Stimulated activated naive CD8-positive, alpha-beta T cell treated with anti-CD3 and anti-CD28 coated beads, Interleukin-15, Interleukin-2, amounts not matched to agents 100 U/mL and 50 U/mL, for 24 hours (primary cell): ENCODE data around the gene MACF1.
"Not testable (repeated sequence)": the region's sequence is repeated elsewhere in the genome, so short reads cannot be mapped to it uniquely, and the experiment has no call there.

Source experiments
- ATAC-seq: fragments of 150-1000 bp; cut with Tn5 transposase; one replicate; pipeline ENCODE4 v1.10.0; 2021
- DNase-seq: peaks from one replicate; pipeline ENCODE4 v3.0.0; 2021

Gene MACF1

DNA sequence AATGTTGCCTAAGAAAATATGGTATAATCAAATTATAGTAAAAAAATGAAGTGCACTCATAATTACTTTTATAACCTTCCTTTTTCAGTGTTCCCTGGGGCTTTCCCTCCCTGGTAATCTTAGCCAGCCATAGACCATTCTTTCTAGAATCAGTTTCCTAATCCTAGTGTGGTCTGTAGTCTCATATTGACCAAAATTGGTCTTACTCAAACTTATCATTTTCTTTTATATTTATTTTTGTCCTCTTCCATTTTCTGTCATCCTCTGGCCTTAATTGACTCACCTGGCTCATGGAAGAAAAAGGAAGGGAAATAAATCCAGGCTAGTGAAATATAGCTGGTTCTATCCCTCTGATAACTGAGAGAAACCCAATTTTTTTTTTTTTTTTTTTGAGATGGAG is 216.0 kb downstream of the MACF1 start:
- peak; percentile 46 for ATAC-seq
- DNase-seq = no peak

DNA sequence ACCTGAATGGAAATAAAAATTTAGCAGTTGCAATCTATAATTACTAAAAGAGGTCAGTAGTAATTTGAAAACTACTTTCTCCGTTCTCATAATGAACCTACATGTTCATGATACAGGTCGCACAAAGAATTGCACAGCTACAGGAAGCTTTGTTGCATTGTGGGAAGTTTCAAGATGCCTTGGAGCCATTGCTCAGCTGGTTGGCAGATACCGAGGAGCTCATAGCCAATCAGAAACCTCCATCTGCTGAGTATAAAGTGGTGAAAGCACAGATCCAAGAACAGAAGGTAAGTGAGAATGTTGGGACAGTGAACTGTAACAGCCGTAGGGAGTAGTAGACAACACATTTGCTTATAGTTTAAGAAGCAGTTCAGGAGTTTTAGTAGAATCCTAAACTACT is 218.1 kb downstream of the MACF1 start:
- peak; percentile 32 for ATAC-seq

DNA sequence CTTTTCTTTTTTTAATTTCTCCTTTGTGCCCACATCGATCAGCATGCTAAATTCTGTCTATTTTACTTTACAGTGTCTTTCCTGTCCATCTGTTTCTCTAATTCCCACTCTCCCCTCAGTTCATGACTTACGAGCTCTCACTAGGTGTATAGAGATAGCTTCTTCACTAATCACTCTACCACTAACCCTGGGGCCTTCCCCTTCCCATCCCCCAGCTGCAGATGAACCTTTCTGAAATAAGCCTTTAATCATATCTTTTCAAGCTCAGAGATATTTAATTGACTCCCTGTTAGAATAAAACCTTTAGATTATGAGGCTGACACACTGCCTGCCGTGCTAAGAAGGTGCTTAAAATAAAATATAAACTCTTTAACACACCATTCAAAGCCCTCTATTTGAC is 220.7 kb downstream of the MACF1 start:
- no peak for ATAC-seq
- no peak for DNase-seq

More for the DNA sequence above, 218.1 kb downstream of the MACF1 start:
- no peak for DNase-seq

DNA sequence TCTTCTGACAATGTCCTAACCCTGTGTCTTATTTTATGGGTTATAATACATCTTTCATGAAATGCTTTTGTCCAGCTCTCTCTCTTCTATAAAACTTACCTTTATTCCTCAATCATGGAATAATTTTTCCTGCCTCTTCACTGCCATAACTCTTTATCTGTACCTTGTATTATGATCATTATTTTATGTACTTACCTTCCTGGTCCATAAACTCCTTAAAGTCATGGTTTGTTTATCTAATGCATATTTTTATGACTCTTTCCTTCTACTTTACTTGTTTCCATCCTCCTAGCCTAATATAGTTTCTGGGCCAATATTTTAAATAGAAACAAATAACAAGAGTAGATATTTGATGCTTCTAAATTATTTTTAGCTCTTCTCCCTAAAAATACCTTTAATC is 221.1 kb downstream of the MACF1 start:
- DNase-seq (no peak), ATAC-seq (no peak)

DNA sequence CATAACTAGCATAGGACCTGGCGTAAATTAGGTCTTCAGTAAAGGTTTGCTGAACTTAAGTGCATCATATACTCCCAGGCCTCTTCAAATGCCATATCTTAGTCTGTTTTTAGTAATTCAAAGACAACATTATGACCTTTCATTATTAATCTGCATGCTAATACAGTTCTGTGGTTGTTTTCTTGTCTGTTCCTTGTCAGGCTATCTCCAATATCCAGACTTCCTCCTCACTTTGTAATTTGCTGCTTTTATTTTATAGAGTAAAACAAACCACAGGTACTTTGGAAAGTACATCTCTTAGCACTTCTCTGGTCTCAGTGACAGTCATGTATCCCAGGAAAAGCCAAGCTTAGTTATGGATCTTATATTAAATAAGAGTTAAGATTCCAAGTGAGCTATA is 221.9 kb downstream of the MACF1 start:
- DNase-seq = no peak
- no peak for ATAC-seq

DNA sequence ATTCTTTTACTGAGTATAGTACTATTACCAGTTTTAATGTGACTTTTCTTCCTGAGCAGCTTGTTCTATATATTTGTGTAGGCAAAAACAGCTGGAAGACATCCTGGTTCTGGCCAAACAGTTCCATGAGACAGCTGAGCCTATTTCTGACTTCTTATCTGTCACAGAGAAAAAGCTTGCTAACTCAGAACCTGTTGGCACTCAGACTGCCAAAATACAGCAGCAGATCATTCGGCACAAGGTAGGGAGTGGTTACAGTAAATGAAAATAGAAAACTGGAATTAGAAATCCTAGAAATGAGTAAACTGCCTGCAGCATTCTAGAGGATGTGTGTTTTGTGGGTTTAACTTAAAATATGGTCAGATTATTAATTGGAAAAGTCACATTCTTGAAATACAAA is 222.9 kb downstream of the MACF1 start:
- ATAC-seq (no peak), DNase-seq (no peak)

DNA sequence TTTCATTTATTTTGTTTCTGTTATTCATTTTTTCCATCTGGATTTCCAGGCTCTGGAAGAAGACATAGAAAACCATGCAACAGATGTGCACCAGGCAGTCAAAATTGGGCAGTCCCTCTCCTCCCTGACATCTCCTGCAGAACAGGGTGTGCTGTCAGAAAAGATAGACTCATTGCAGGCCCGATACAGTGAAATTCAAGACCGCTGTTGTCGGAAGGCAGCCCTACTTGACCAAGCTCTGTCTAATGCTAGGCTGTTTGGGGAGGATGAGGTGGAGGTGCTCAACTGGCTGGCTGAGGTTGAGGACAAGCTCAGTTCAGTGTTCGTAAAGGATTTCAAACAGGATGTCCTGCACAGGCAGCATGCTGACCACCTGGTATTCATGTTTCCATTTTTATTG is 223.4 kb downstream of the MACF1 start:
- DNase-seq (no peak), ATAC-seq (no peak)

DNA sequence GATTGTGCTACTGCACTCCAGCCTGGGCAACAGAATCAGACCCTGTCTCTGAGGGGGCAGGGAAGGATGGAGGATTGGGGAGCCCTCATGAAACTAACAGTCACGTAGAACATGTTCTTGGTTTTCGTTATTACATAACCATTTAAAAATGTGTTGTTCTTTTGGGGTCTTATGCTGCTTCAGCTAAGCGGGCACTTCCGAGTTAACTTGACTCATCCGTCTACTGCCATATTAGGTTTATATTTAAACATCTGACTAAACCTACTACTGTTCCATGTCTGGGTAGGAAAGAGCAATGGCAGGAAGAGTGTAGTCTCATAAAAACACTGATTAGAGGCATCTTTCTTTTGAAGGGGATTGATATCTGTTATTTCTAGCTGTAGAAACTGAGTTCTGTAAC is 227.4 kb downstream of the MACF1 start:
- ATAC-seq = no peak

DNA sequence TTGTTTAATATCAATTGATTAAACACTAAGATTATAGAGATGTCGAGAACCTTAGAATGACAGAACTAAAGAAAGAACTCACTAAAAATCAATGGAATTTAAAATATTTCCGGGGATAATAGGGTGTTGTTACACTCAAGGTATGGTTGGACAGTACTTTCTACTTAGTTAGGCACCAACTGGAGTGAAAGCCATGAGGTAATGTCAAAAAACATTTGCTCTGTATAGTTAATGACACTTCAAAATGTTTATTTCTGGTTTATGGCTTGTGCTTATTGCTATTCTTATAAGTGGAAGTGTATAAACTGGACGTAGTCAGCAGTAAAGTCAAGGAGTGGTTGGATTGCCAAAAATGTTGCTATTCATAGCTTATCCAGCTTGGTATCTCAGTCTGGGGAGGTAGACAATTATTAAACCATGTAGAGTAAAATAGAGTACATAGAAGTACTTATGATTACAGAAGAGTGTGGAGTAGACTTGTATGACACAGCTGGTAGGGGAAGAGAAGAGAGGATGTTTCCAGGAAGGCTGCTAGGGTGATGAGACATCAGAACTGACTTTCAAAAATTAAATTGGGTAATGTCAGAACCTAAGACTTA is 230.4 kb downstream of the MACF1 start:
- no peak for ATAC-seq

More for the DNA sequence above, 227.4 kb downstream of the MACF1 start:
- no peak for DNase-seq

DNA sequence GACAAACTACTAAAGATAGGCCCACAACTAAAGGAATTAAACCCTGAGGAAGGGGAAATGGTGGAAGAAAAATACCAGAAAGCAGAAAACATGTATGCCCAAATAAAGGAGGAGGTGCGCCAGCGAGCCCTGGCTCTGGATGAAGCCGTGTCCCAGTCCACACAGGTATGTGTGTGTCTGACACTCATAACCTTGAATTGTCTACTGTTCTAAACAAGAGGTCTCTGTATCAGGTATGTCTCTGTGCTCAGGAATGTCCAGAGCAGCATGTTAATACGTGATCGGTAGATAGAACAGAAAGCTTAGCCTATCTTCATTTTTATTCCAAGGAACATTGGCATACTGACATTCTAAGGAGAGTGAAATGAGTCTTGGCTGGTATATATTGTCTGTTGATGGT is 231.1 kb downstream of the MACF1 start:
- no peak for ATAC-seq
- DNase-seq = no peak

More for the DNA sequence above, 230.4 kb downstream of the MACF1 start:
- DNase-seq = no peak

DNA sequence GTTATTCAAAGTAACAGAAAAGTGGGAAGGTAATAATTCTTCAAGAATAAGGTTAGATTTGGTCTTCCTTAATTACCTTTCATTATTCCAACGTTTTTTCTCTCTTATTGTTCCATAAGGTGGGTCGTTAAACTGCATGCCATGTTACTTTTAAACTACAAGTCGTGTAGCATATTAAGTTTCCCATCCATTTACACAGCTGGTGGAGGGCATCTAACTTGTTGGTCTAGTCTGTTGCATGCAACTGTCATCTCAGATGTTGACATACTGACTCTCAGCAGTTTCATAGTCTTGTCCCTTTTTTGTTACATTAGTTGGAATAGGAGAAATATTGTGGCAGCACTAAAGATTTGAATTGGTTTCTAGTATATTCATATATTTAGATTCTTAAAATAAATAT is 232.3 kb downstream of the MACF1 start:
- ATAC-seq (no peak), DNase-seq (no peak)

DNA sequence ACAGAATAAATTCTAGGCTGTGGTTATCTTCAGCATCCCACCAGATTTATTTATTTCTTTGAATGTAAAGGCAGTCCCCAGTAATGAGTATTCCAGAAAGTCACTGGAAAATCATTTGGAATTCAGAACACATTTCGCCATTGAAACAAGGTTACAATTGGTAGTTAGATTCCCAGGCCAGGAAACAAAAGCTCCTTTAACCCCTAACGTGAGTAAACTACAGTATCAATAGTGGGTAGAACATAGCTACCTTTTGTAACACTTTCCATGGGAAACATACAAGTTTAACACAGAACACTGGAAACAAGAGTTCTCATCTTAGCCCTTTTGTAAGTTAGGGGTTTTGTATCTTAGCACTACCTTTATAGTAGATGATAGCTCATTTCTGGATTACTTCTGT is 233.5 kb downstream of the MACF1 start:
- ATAC-seq = no peak
- no peak for DNase-seq

DNA sequence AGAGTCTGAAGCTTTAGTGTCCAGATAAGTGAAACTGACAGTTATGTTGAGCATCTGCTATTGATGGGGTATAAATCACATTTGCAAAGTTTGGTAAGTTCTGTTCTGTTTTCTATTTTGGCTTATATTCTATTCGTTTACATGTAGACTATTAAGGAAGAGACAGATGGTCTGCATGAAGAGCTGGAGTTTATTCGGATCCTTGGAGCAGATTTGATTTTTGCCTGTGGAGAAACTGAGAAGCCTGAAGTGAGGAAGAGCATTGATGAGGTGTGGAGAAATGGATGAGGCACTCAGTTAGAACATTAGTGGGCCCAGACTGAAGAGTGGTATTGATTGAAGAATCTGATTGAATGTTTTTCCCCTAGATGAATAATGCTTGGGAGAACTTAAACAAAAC is 236.4 kb downstream of the MACF1 start:
- ATAC-seq (no peak), DNase-seq (no peak)

DNA sequence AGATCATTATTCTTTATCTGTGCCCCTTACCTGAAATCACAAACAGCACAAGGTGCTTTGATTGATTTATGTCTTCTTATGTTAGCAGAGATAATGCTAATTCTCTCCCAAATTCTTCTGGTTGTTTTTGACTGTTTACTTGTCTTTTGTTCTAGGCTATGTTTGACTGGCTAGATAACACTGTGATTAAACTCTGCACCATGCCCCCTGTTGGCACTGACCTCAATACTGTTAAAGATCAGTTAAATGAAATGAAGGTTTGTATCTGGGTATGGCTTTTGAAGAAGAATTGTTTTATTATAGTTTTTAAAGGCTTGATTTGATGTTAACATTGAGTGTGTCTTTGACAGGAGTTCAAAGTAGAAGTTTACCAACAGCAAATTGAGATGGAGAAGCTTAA is 237.3 kb downstream of the MACF1 start:
- ATAC-seq = no peak
- DNase-seq = no peak

DNA sequence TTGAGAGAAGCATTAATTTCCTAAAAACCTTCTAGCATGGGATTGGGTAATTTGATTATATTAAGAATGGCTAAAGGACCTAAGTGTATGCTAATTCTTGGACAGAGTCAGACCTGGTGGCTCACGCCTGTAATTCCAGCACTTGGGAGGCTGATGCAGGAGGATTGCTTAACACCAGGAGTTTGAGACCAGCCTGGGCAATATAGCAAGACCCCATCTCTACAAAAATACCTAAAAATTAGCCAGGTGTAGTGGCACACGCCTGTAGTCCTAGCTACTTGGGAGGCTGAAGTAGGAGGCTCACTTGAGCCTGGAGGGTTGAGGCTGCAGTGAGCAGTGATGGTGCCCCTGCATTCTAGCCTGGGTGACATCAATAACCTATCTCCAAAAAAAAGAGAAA is 241.1 kb downstream of the MACF1 start:
- ATAC-seq = no peak
- no peak for DNase-seq

DNA sequence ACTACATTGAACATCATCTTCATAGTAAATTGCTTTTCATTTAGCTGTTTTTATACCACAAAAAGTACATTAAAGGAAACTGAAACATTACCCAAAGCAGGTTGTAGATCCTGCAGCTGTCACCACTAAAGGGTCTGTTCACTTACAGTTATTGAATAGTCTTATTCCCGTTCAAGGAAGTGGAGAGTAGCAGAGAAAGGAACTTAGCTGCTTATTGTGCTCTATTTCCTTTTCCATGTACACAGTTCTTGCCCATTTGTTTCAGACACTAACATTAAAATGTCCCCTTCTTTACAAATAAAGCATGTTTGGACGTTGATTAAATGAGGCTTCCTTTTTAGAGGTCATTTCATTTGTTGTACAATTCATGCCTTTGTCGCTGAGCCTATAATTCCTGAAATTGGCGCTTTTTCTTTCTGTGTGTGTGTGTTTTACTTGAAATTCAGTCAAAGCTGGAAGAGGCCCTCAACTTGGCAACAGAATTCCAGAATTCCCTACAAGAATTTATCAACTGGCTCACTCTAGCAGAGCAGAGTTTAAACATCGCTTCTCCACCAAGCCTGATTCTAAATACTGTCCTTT is 242.6 kb downstream of the MACF1 start:
- ATAC-seq = no peak

DNA sequence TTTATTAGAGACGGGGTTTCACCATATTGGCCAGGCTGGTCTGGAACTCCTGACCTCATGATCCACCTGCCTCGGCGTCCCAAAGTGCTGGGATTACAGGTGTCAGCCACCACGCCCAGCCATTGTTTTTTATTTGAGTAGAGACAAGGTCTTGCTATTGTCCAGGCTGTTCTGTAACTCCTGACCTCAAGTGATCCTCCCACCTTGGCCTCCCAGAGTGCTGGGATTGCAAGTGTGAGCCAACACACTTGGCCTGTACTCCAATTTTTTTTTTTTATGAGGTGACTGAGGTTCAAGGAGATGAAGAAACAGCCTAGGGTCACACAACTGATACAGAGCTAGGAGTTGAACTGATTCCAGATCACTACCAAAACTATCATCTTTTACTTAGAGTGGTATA is 245.5 kb downstream of the MACF1 start:
- not testable (repeated sequence) for ATAC-seq, DNase-seq

More for the DNA sequence above, 242.6 kb downstream of the MACF1 start:
- DNase-seq = no peak

DNA sequence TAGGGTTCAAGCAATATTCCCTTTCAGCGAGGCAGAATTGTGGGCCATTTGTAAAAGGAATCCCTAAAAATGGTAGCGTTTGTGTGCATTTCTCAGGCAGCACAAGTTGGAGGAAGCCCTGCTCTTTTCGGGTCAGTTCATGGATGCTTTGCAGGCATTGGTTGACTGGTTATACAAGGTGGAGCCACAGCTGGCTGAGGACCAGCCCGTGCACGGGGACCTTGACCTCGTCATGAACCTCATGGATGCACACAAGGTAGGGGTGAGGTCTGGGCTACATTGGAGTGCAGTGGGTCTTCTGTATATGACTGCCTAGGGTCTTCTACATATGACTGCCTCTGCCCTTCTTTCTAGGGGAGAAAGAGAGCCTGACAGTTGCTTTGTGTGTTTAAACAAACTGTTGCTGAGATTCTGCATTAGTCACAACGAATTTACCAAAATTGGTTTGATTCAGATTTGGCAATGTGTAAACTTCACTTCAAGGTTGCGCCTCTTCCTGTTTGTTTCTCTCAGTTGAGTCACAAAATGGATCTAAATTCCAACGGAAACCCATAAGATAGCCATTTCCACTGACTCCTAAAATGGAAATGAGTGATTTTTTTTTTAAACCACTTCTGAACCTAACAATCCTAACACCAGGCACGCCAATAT is 246.6 kb downstream of the MACF1 start:
- no peak for ATAC-seq
- DNase-seq = no peak

DNA sequence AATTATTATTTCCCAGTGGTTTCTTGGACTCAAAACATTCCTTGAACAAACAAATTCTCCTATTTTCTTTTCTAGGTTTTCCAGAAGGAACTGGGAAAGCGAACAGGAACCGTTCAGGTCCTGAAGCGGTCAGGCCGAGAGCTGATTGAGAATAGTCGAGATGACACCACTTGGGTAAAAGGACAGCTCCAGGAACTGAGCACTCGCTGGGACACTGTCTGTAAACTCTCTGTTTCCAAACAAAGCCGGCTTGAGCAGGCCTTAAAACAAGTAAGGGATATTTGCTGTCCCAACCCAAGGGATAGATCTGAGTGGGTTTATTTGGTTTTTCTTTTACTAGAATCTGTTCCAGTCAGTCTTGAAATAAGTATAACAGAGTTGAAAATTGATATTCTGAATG is 247.6 kb downstream of the MACF1 start:
- ATAC-seq (no peak), DNase-seq (no peak)

DNA sequence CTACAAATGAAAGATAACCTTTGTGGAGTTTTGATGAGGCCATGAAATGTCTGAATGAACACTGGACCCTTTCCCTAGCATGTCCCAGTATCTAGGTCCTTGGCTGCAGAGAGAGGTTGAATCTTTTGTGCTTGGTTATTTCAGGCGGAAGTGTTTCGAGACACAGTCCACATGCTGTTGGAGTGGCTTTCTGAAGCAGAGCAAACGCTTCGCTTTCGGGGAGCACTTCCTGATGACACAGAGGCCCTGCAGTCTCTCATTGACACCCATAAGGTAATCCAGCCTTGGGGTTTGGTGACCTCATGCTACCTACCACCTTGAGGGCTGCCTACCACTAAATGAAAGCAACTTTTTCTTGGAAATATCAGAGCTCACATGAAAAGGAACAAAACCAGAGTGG is 248.0 kb downstream of the MACF1 start:
- DNase-seq = no peak
- ATAC-seq = no peak

DNA sequence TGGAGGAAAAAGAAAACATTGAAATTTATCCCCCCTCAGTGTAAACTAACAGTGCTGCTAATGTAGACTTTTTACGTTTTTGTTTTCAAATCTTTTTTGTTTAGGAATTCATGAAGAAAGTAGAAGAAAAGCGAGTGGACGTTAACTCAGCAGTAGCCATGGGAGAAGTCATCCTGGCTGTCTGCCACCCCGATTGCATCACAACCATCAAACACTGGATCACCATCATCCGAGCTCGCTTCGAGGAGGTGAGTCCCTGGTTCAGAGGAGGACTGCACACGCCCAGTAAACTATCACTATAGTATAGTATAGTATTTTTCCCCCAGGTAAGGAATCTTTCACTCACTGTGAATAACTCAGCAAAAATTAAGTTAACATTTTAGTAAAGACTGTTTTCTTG is 249.1 kb downstream of the MACF1 start:
- DNase-seq = no peak
- ATAC-seq = no peak

DNA sequence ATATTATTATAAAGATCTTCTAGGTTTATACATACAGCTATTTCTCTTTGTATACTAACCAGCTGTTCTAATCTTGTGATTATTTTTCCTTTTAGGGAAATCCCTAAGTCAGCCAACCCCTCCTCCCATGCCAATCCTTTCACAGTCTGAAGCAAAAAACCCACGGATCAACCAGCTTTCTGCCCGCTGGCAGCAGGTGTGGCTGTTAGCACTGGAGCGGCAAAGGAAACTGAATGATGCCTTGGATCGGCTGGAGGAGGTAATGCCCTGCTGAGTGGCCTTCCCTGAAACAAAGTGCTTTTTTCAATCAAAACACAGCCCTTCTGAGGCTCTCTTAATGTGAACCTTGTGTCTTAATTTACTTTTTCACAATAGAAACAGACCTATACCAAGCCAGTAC is 254.5 kb downstream of the MACF1 start:
- ATAC-seq (no peak), DNase-seq (no peak)

DNA sequence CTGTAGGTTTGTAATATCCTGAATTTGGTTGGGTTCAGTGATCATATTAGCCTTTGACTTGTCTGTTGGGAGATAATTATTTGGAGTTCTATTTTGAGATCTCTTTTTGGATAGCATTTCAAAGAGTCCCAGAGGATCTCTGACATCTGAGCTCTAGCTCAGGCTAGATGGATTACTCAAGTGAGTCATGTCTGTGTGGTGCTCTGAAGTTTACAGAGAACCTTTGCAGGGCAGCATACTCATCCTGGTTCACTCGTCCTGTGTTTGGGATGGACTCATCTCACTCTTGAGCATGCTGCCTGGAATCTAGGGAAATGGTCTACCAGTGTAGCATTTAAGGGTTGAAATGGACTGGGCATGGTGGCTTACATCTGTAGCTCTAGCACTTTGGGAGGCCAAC is 257.6 kb downstream of the MACF1 start:
- DNase-seq = no peak
- ATAC-seq = no peak
